Sigmoid colon (tissue), 7 donors: ENCODE measurements around the gene ANKDD1B. TPM values are rescaled to one million over a fixed set of nuclear protein-coding genes. Genes with fewer than 3 reads are reported as not detected.

ENCODE experiments used
- DNase-seq: peaks from one replicate; pipeline ENCODE4 v3.0.0-alpha.2; 2019
- H3K27ac ChIP-seq, 4 donors: fragments of 200-600 bp; sonication (generic); one replicate each; pipeline ENCODE4 v1.5.1; 2016 to 2019; ENCODE audit warnings: mild to moderate bottlenecking in 1 of 4
- H3K27me3 ChIP-seq, 3 donors: fragments of 200-600 bp; sonication (generic); one replicate each; pipeline ENCODE4 v1.5.1; 2019; ENCODE audit warnings: mild to moderate bottlenecking in 1 of 3
- H3K36me3 ChIP-seq, 4 donors: fragments of 200-600 bp; sonication (generic); one replicate each; pipeline ENCODE4 v1.5.1; 2016 to 2019
- H3K4me1 ChIP-seq, 4 donors: fragments of 200-600 bp; sonication (generic); one replicate each; pipeline ENCODE4 v1.5.1; 2017 to 2019
- H3K4me3 ChIP-seq, 4 donors: fragments of 200-600 bp; sonication (generic); one replicate each; pipeline ENCODE4 v1.5.1; 2017 to 2019; ENCODE audit warnings: mild to moderate bottlenecking in 2 of 4, moderate library complexity in 1 of 4
- H3K9me3 ChIP-seq, 4 donors: fragments of 200-600 bp in 3 of 4; sonication (generic) in 3 of 4; one replicate each; pipeline versions ENCODE4 v1.5.1 to v1.6.1; 2013 to 2019
- CTCF ChIP-seq, 4 experiments: fragments of 450-650 bp in 3 of 4; fragments of 200-600 bp in 1 of 4; IDR thresholded peaks; one replicate each; pipeline ENCODE4 v1.5.1; 2016 to 2019; ENCODE audit warnings: antibody characterized with exemption in 4 of 4, mild to moderate bottlenecking in 3 of 4, moderate library complexity in 2 of 4
- EP300 ChIP-seq, 4 donors: sonication (generic); formaldehyde crosslinking; IDR thresholded peaks; one replicate each; pipeline ENCODE4 v1.6.1; 2017; ENCODE audit warnings: antibody characterized with exemption in 4 of 4
- POLR2A ChIP-seq, 2 donors: fragments of 450-650 bp; IDR thresholded peaks; one replicate each; pipeline ENCODE4 v1.6.1; 2016; ENCODE audit warnings: antibody characterized with exemption in 2 of 2, mild to moderate bottlenecking in 2 of 2, moderate library complexity in 2 of 2
- POLR2AphosphoS5 ChIP-seq, 4 donors: sonication (generic); formaldehyde crosslinking; IDR thresholded peaks; one replicate each; pipeline ENCODE4 v1.6.1; 2017; ENCODE audit warnings: antibody characterized with exemption in 4 of 4
- WGBS, 2 donors: extraction: QIAGEN DNeasy Blood & Tissue Kit; methylation state at CpG; one replicate each; pipeline ENCODE4 v1.1.7; 2013; 5-methylcytosine and 5-hydroxymethylcytosine counted together
- intact Hi-C: fragments of 100-400 bp; cut with DNase I; formaldehyde crosslinking; loops from one replicate; pipeline ENCODE4 v1.15.1; 2023
- polyA plus RNA-seq, 3 donors: library from polyadenylated mRNA; stranded (reverse); fragments of 200-250 nt; gene quantifications; one replicate each; pipeline ENCODE4 v1.2.3, GENCODE V29; 2013
- total RNA-seq, 4 donors: library from RNA; depleted of rRNA; stranded (reverse); fragments of >200 nt; gene quantifications; one replicate each; pipeline ENCODE4 v1.1.0, GENCODE V29; 2016
- donor health status: healthy with polysubstance abuse.
- donor health status: Bipolar disorder and iron deficiency.
- donor health status: healthy.

ANKDD1B gene
- total and polyA plus RNA-seq, 7 donors, result 0.36 to 3.0 (median 1.8) TPM; not detected in 2

GRCh38 chr5:75639535-75640311, 28.5 kb downstream of the ANKDD1B start:
- Histone ChIP-seq H3K4me3 (no peak overlapping the region), H3K36me3 (no peaks in the 10 kb centered on the region), H3K4me1 (no peaks in the 10 kb centered on the region), H3K9me3 (no peaks in the 10 kb centered on the region), H3K27me3 (no peaks in the 10 kb centered on the region), H3K27ac (no peak overlapping the region)
- DNase-seq, result no peak
- TF ChIP-seq CTCF (IDR thresholded peaks at IDR 0.05) (no peak), POLR2AphosphoS5 (IDR thresholded peaks at IDR 0.05) (no peak), POLR2A (IDR thresholded peaks at IDR 0.05) (no peak), EP300 (IDR thresholded peaks at IDR 0.05) (no peak)
- intact Hi-C loops, result no loop called here
- 81 to 84% methylated on average over 3 of the region's 3 CpGs for WGBS, 2 donors

GRCh38 chr5:75640395-75640794, 29.1 kb downstream of the ANKDD1B start:
- Histone ChIP-seq H3K9me3 (no peaks in the 10 kb centered on the region), H3K27me3 (no peaks in the 10 kb centered on the region), H3K36me3 (no peaks in the 10 kb centered on the region), H3K27ac (no peak overlapping the region), H3K4me1 (no peaks in the 10 kb centered on the region), H3K4me3 (no peak overlapping the region)
- intact Hi-C loops, result no loop called here
- DNase-seq, result no peak
- TF ChIP-seq EP300 (IDR thresholded peaks at IDR 0.05) (no peak), POLR2A (IDR thresholded peaks at IDR 0.05) (no peak), CTCF (IDR thresholded peaks at IDR 0.05) (no peak), POLR2AphosphoS5 (IDR thresholded peaks at IDR 0.05) (no peak)

GRCh38 chr5:75640826-75641225, 29.6 kb downstream of the ANKDD1B start:
- Histone ChIP-seq H3K4me1 (no peaks in the 10 kb centered on the region), H3K36me3 (no peaks in the 10 kb centered on the region), H3K9me3 (no peaks in the 10 kb centered on the region), H3K27ac (no peak overlapping the region), H3K27me3 (no peaks in the 10 kb centered on the region), H3K4me3 (no peak overlapping the region)
- intact Hi-C loops, result no loop called here
- no peak for DNase-seq
- TF ChIP-seq EP300 (IDR thresholded peaks at IDR 0.05), result no peak
- no peak for TF ChIP-seq CTCF (IDR thresholded peaks at IDR 0.05)
- TF ChIP-seq POLR2A (IDR thresholded peaks at IDR 0.05), result no peak
- no peak for TF ChIP-seq POLR2AphosphoS5 (IDR thresholded peaks at IDR 0.05)
- 85 to 94% methylated on average over 2 of the region's 2 CpGs for WGBS, 2 donors

- H3K9me3 ChIP-seq, result no peaks in the 10 kb centered on the region
- H3K27ac ChIP-seq, result no peak overlapping the region
- H3K36me3 ChIP-seq, result no peaks in the 10 kb centered on the region
- no peaks in the 10 kb centered on the region for H3K27me3 ChIP-seq
- TF ChIP-seq POLR2A (IDR thresholded peaks at IDR 0.05) (no peak), CTCF (IDR thresholded peaks at IDR 0.05) (no peak), EP300 (IDR thresholded peaks at IDR 0.05) (no peak), POLR2AphosphoS5 (IDR thresholded peaks at IDR 0.05) (no peak)
- no peak overlapping the region for H3K4me3 ChIP-seq
- intact Hi-C loops, result no loop called here
- no peak for DNase-seq
- H3K4me1 ChIP-seq, result no peaks in the 10 kb centered on the region
- WGBS, 2 donors, result 20 to 69% methylated on average over 2 of the region's 2 CpGs
These were observed 37.5 kb downstream of the ANKDD1B start for GRCh38 chr5:75648712-75649111.
